C4-2B (cell line): ENCODE results near the gene LMAN2.
"Not testable (repeated sequence)": the region's sequence is repeated elsewhere in the genome, so short reads cannot be mapped to it uniquely, and the experiment has no call there.

Experiments
- H3K27ac ChIP-seq: fragments of 450-650 bp; 2 replicates; pipeline ENCODE4 v1.5.1; 2017
- CTCF ChIP-seq: fragments of 450-650 bp; conservative IDR thresholded peaks from 2 replicates; pipeline ENCODE4 v1.5.1; 2017; ENCODE audit warnings: mild to moderate bottlenecking
- ZFX ChIP-seq: fragments of 450-650 bp; IDR thresholded peaks from 2 replicates; pipeline ENCODE4 v1.6.1; 2017

LMAN2 gene

GRCh38 chr5:177361418-177362291 lies 10.2 kb upstream of the LMAN2 start:
- H3K27ac ChIP-seq: no peak overlapping the region
- TF ChIP-seq ZFX (no peak), CTCF (no peak)

- H3K27ac ChIP-seq: not testable (repeated sequence)
Observed at GRCh38 chr5:177360740-177361139, 9.3 kb upstream of the LMAN2 start.

- TF ChIP-seq CTCF: no peak
- TF ChIP-seq ZFX: no peak
- H3K27ac ChIP-seq: no peak overlapping the region
Observed at GRCh38 chr5:177359860-177360259, 8.4 kb upstream of the LMAN2 start.

- no peak overlapping the region for H3K27ac ChIP-seq
- TF ChIP-seq CTCF (no peak), ZFX (no peak)
Observed at GRCh38 chr5:177359451-177359851, 8.0 kb upstream of the LMAN2 start.

GRCh38 chr5:177358370-177358819 lies 6.9 kb upstream of the LMAN2 start:
- TF ChIP-seq CTCF (no peak), ZFX (no peak)
- no peak overlapping the region for H3K27ac ChIP-seq

- H3K27ac ChIP-seq: no peak within 1 kb of the TSS
- no peak for TF ChIP-seq ZFX
- TF ChIP-seq CTCF: no peak
Observed at GRCh38 chr5:177357459-177358351, 6.2 kb upstream of the LMAN2 start, which contains the start of gene RGS14. Gene RGS14, plus strand, starts transcription at chr5:177357924. Its CDS starts 101 bp downstream, at chr5:177358025.

GRCh38 chr5:177357146-177357458 lies 5.6 kb upstream of the LMAN2 start:
- H3K27ac ChIP-seq: no peak overlapping the region
- TF ChIP-seq ZFX: no peak
- TF ChIP-seq CTCF: no peak
